GM18511 (cell line): ENCODE data around the gene MEF2A.
"Not testable (repeated sequence)": the region's sequence is repeated elsewhere in the genome, so short reads cannot be mapped to it uniquely, and the experiment has no call there.

Experiments used
- ATAC-seq: cut with Tn5 transposase; IDR thresholded peaks from one replicate; pipeline ENCODE4 v1.9.1; 2021; ENCODE audit warnings: mild to moderate bottlenecking, moderate library complexity; ENCODE audit not compliant: unreplicated experiment

The MEF2A gene

GRCh38 chr15:99726333-99726732 is 160.5 kb downstream of the MEF2A start:
- no peak for ATAC-seq

- no peak for ATAC-seq
Observed at GRCh38 chr15:99727330-99727729, 161.5 kb downstream of the MEF2A start.

GRCh38 chr15:99727733-99728132 is 161.9 kb downstream of the MEF2A start:
- ATAC-seq, result no peak

- no peak for ATAC-seq
Observed at GRCh38 chr15:99728916-99729315, 163.1 kb downstream of the MEF2A start.

GRCh38 chr15:99729327-99729726 is 163.5 kb downstream of the MEF2A start:
- ATAC-seq, result no peak

GRCh38 chr15:99729920-99730319 is 164.1 kb downstream of the MEF2A start:
- ATAC-seq, result no peak

GRCh38 chr15:99731336-99732123 is 165.7 kb downstream of the MEF2A start:
- no peak for ATAC-seq

- ATAC-seq, result no peak
Observed at GRCh38 chr15:99732124-99732750, 166.5 kb downstream of the MEF2A start.

- ATAC-seq, result peak; percentile 27
Observed at GRCh38 chr15:99732751-99733267, 167.0 kb downstream of the MEF2A start.

GRCh38 chr15:99733268-99734039 is 167.7 kb downstream of the MEF2A start, which contains the start of gene LYSMD4:
Gene LYSMD4, minus strand, starts transcription at chr15:99733437. Its CDS starts 1,438 bp downstream, at chr15:99731999.
- ATAC-seq, result peak; percentile 99

- ATAC-seq, result not testable (repeated sequence)
Observed at GRCh38 chr15:99734040-99734291, 168.2 kb downstream of the MEF2A start.

- no peak for ATAC-seq
Observed at GRCh38 chr15:99734575-99734974, 168.8 kb downstream of the MEF2A start.

GRCh38 chr15:99735868-99736267 is 170.1 kb downstream of the MEF2A start:
- no peak for ATAC-seq

- no peak for ATAC-seq
Observed at GRCh38 chr15:99736702-99737101, 170.9 kb downstream of the MEF2A start.

GRCh38 chr15:99738021-99738847 is 172.4 kb downstream of the MEF2A start:
- ATAC-seq, result no peak

- no peak for ATAC-seq
Observed at GRCh38 chr15:99741835-99742234, 176.1 kb downstream of the MEF2A start.

- no peak for ATAC-seq
Observed at GRCh38 chr15:99744142-99744541, 178.4 kb downstream of the MEF2A start.

- no peak for ATAC-seq
Observed at GRCh38 chr15:99745370-99746086, 179.7 kb downstream of the MEF2A start.

GRCh38 chr15:99749386-99749785 is 183.6 kb downstream of the MEF2A start:
- ATAC-seq, result no peak

GRCh38 chr15:99750326-99750725 is 184.5 kb downstream of the MEF2A start:
- ATAC-seq, result not testable (repeated sequence)
